HK-2 (cell line): ENCODE results near the gene TCERG1.
A peak's percentile ranks its signal among the peaks of the same experiment; 100 is the strongest.

ENCODE experiments used
- DNase-seq: peaks from one replicate; pipeline ENCODE4 v3.0.0-alpha.2; 2018; ENCODE audit not compliant: unreplicated experiment

The TCERG1 gene

GRCh38 chr5:146446861-146447733, at the start of gene TCERG1:
TCERG1 (plus strand) TSS chr5:146447333; CDS start chr5:146447350, 17 bp downstream.
- peak; percentile 95 for DNase-seq

- DNase-seq = no peak
Measured at GRCh38 chr5:146398826-146399225, 48.3 kb upstream of the TCERG1 start.

- no peak for DNase-seq
Measured at GRCh38 chr5:146399481-146399880, 47.7 kb upstream of the TCERG1 start.

- DNase-seq = no peak
Measured at GRCh38 chr5:146400201-146400600, 46.9 kb upstream of the TCERG1 start.

GRCh38 chr5:146401021-146401420, 46.1 kb upstream of the TCERG1 start:
- DNase-seq = no peak

- DNase-seq = no peak
Measured at GRCh38 chr5:146402949-146403348, 44.2 kb upstream of the TCERG1 start.

GRCh38 chr5:146409054-146409671, 38.0 kb upstream of the TCERG1 start:
- DNase-seq = no peak

GRCh38 chr5:146410272-146410671, 36.9 kb upstream of the TCERG1 start:
- no peak for DNase-seq

GRCh38 chr5:146419696-146420095, 27.4 kb upstream of the TCERG1 start:
- no peak for DNase-seq

- DNase-seq = no peak
Measured at GRCh38 chr5:146425023-146425422, 22.1 kb upstream of the TCERG1 start.

GRCh38 chr5:146426305-146426704, 20.8 kb upstream of the TCERG1 start:
- no peak for DNase-seq

GRCh38 chr5:146426853-146427618, 20.1 kb upstream of the TCERG1 start:
- DNase-seq = no peak

- no peak for DNase-seq
Measured at GRCh38 chr5:146427619-146427997, 19.5 kb upstream of the TCERG1 start.

GRCh38 chr5:146428658-146429057, 18.5 kb upstream of the TCERG1 start:
- DNase-seq = no peak

- no peak for DNase-seq
Measured at GRCh38 chr5:146440353-146440752, 6.8 kb upstream of the TCERG1 start.

GRCh38 chr5:146440870-146441495, 6.2 kb upstream of the TCERG1 start:
- no peak for DNase-seq

- no peak for DNase-seq
Measured at GRCh38 chr5:146441896-146442295, 5.2 kb upstream of the TCERG1 start.

- DNase-seq = peak; percentile 38
Measured at GRCh38 chr5:146447734-146448380, 724 bp downstream of the TCERG1 start.

- DNase-seq = no peak
Measured at GRCh38 chr5:146448783-146449519, 1.8 kb downstream of the TCERG1 start.

- DNase-seq = no peak
Measured at GRCh38 chr5:146450002-146450401, 2.9 kb downstream of the TCERG1 start.

GRCh38 chr5:146451411-146451810, 4.3 kb downstream of the TCERG1 start:
- no peak for DNase-seq
